IMR-90 (cell line): Measurements from ENCODE around the gene PLXDC2. TPM values are rescaled to one million over a fixed set of nuclear protein-coding genes. Genes with fewer than 3 reads are reported as not detected.
A peak's percentile ranks its signal among the peaks of the same experiment; 100 is the strongest.

ENCODE experiments used
- ATAC-seq: fragments of 200-7000 bp; cut with Tn5 transposase; 2 replicates; pipeline ENCODE4 v1.9.1; 2020; ENCODE audit warnings: low read depth, mild to moderate bottlenecking, moderate library complexity
- BruUV-seq: library from RNA; stranded (reverse); fragments of 400-500 nt; replicated peaks from 2 replicates; lab custom pipeline; 2021; lab: Mats Ljungman, UMichigan
- CTCF ChIA-PET: fragments of 300-600 bp; formaldehyde crosslinking; extraction: SDS; loops from one replicate; lab custom pipeline; 2021; ENCODE audit warnings: antibody characterized with exemption; lab: Yijun Ruan, JAX
- POLR2A ChIA-PET: fragments of 300-600 bp; sonication (Branson Sonifier 250); formaldehyde crosslinking; loops from one replicate; lab custom pipeline; 2022; ENCODE audit warnings: antibody characterized with exemption; ENCODE audit not compliant: unreplicated experiment; lab: Charles Lee
- DNase-seq: peaks from one replicate; pipeline ENCODE4 v3.0.0; 2013
- H2AFZ ChIP-seq: replicated peaks from 2 replicates; pipeline ENCODE3; 2013; ENCODE audit warnings: low read length, mild to moderate bottlenecking; ENCODE audit not compliant: poor library complexity
- H2AK5ac ChIP-seq: 2 replicates; pipeline ENCODE4 v1.6.1; 2013; ENCODE audit warnings: low read depth, low read length, inconsistent platforms
- H2AK9ac ChIP-seq: replicated peaks from 2 replicates; pipeline ENCODE3; 2013; ENCODE audit warnings: mild to moderate bottlenecking, low read depth, low read length, moderate library complexity; ENCODE audit not compliant: poor library complexity
- H2BK120ac ChIP-seq: 2 replicates; pipeline ENCODE4 v1.6.1; 2013; ENCODE audit warnings: low read depth, low read length, inconsistent platforms
- H2BK15ac ChIP-seq: 3 replicates; pipeline ENCODE4 v1.6.1; 2013; ENCODE audit warnings: low read depth, low read length, inconsistent platforms
- H2BK20ac ChIP-seq: 2 replicates; pipeline ENCODE4 v1.6.1; 2013; ENCODE audit warnings: low read depth, mild to moderate bottlenecking, inconsistent platforms, low read length, moderate library complexity
- H2BK5ac ChIP-seq: 2 replicates; pipeline ENCODE4 v1.6.1; 2013; ENCODE audit warnings: mild to moderate bottlenecking, low read depth, low read length, inconsistent platforms; ENCODE audit not compliant: poor library complexity, severe bottlenecking
- H3K14ac ChIP-seq: replicated peaks from 2 replicates; pipeline ENCODE4 v1.6.1; 2013; ENCODE audit warnings: low read depth, low read length, inconsistent platforms
- H3K18ac ChIP-seq: 2 replicates; pipeline ENCODE4 v1.6.1; 2013; ENCODE audit warnings: low read depth, low read length, control low read depth
- H3K23ac ChIP-seq: 2 replicates; pipeline ENCODE4 v1.6.1; 2013; ENCODE audit warnings: low read depth, low read length, inconsistent platforms
- H3K27ac ChIP-seq: 2 replicates; pipeline ENCODE4 v1.5.1; 2013; ENCODE audit warnings: mild to moderate bottlenecking, control low read depth, low read length; ENCODE audit not compliant: insufficient read depth
- H3K27me3 ChIP-seq: 2 replicates; pipeline ENCODE4 v1.6.1; 2013; ENCODE audit warnings: low read length; ENCODE audit not compliant: control insufficient read depth, insufficient read depth
- H3K36me3 ChIP-seq: 2 replicates; pipeline ENCODE4 v1.6.1; 2013; ENCODE audit warnings: low read length, mixed read lengths; ENCODE audit not compliant: control insufficient read depth, insufficient read depth
- H3K4ac ChIP-seq: 2 replicates; pipeline ENCODE4 v1.6.1; 2013; ENCODE audit warnings: low read depth, low read length, inconsistent platforms
- H3K4me1 ChIP-seq: 2 replicates; pipeline ENCODE4 v1.6.1; 2013; ENCODE audit warnings: low read length, mixed read lengths; ENCODE audit not compliant: control insufficient read depth, insufficient read depth
- H3K4me2 ChIP-seq: 2 replicates; pipeline ENCODE4 v1.6.1; 2013; ENCODE audit warnings: low read depth, mild to moderate bottlenecking, control low read depth, low read length, moderate library complexity
- H3K4me3 ChIP-seq: 2 replicates; pipeline ENCODE4 v1.5.1; 2013; ENCODE audit warnings: low read depth, mild to moderate bottlenecking, control low read depth, low read length, moderate library complexity; ENCODE audit not compliant: insufficient read depth
- H3K56ac ChIP-seq: 2 replicates; pipeline ENCODE4 v1.6.1; 2013; ENCODE audit warnings: low read length, inconsistent platforms; ENCODE audit not compliant: insufficient read depth; ENCODE audit errors: extremely low read depth
- H3K79me1 ChIP-seq, 2 experiments: 2 replicates each; pipeline ENCODE4 v1.6.1; 2013; ENCODE audit warnings: low read length in 2 of 2, inconsistent platforms in 1 of 2, low read depth in 1 of 2
- H3K9ac ChIP-seq: 2 replicates; pipeline ENCODE4 v1.6.1; 2013; ENCODE audit warnings: low read depth, low read length, control low read depth
- H3K9me1 ChIP-seq: 2 replicates; pipeline ENCODE4 v1.6.1; 2013; ENCODE audit warnings: low read length, inconsistent platforms; ENCODE audit not compliant: insufficient read depth
- H3K9me3 ChIP-seq: 2 replicates; pipeline ENCODE4 v1.6.1; 2013; ENCODE audit warnings: low read length; ENCODE audit not compliant: control insufficient read depth, insufficient read depth
- H4K20me1 ChIP-seq: 2 replicates; pipeline ENCODE4 v1.6.1; 2013; ENCODE audit warnings: low read length, inconsistent platforms; ENCODE audit not compliant: insufficient read depth
- H4K5ac ChIP-seq: 2 replicates; pipeline ENCODE4 v1.6.1; 2013; ENCODE audit warnings: mild to moderate bottlenecking, low read depth, low read length, control low read depth
- H4K8ac ChIP-seq, 2 experiments: 2 replicates each; pipeline ENCODE4 v1.6.1; 2013; ENCODE audit warnings: low read depth in 2 of 2, low read length in 2 of 2, control low read depth in 1 of 2, inconsistent platforms in 1 of 2
- H4K91ac ChIP-seq: 2 replicates; pipeline ENCODE4 v1.6.1; 2013; ENCODE audit warnings: low read depth, low read length, inconsistent platforms; ENCODE audit not compliant: insufficient read depth
- BHLHE40 ChIP-seq: fragments of 150-350 bp; IDR thresholded peaks from 2 replicates; pipeline ENCODE4 v1.6.1; 2016; ENCODE audit warnings: mild to moderate bottlenecking, low read depth, low read length
- CEBPB ChIP-seq: IDR thresholded peaks from 2 replicates; pipeline ENCODE4 v1.6.1; 2012; ENCODE audit warnings: low read depth, low read length, improper control_type of control experiment
- CHD1 ChIP-seq: IDR thresholded peaks from 2 replicates; pipeline ENCODE4 v1.6.1; 2012; ENCODE audit warnings: low read depth, low read length, improper control_type of control experiment
- POLR2A ChIP-seq: IDR thresholded peaks from 2 replicates; pipeline ENCODE4 v1.6.1; 2012; ENCODE audit warnings: mild to moderate bottlenecking, low read depth, low read length
- RAD21 ChIP-seq: IDR thresholded peaks from 2 replicates; pipeline ENCODE4 v1.6.1; 2012; ENCODE audit warnings: low read length, improper control_type of control experiment
- RCOR1 ChIP-seq: IDR thresholded peaks from 2 replicates; pipeline ENCODE4 v1.6.1; 2012; ENCODE audit warnings: mild to moderate bottlenecking, low read length, improper control_type of control experiment; ENCODE audit not compliant: insufficient replicate concordance
- WGBS, 2 experiments: methylation state at CpG; one replicate each; pipeline versions ENCODE4 v1.1.5 to v1.1.7; 2013; ENCODE audit warnings: missing lambda C conversion rate in 2 of 2; ENCODE audit not compliant: insufficient read length in 1 of 2; ENCODE audit errors: extremely low coverage in 2 of 2; 5-methylcytosine and 5-hydroxymethylcytosine counted together
- dilution Hi-C: fragments of 300-500 bp; cut with HindIII; formaldehyde crosslinking; loops from one replicate; pipeline ENCODE4 v1.14.3; 2018; ENCODE audit warnings: low sequenced_read_pairs; ENCODE audit not compliant: unreplicated experiment
- in situ Hi-C: fragments of 300-500 bp; cut with MboI; formaldehyde crosslinking; loops from 3 replicates; pipeline ENCODE4 v1.14.3; 2019; ENCODE audit warnings: low sequenced_read_pairs, inconsistent platforms, mixed read lengths
- intact Hi-C: fragments of 100-400 bp; cut with micrococcal nuclease; formaldehyde crosslinking; loops from 2 replicates; pipeline ENCODE4 v1.10.0; 2022
- polyA plus RNA-seq, 3 experiments: library from polyadenylated mRNA; depleted of rRNA; stranded (reverse); fragments of >200 nt; gene quantifications; 2 replicates each; pipeline ENCODE4 v1.2.3, GENCODE V29; 2012; ENCODE audit warnings: low replicate concordance in 1 of 3
- total RNA-seq: library from RNA; depleted of rRNA; stranded (reverse); fragments of >200 nt; gene quantifications from 2 replicates; pipeline ENCODE4 v1.2.3, GENCODE V29; 2012
- TF ChIP-seq, protein P1 (sequence below): fragments of 150-350 bp; IDR thresholded peaks from 2 replicates; pipeline ENCODE4 v1.6.1; 2017; ENCODE audit warnings: mild to moderate bottlenecking, antibody characterized with exemption, low read length, low read depth

Gene PLXDC2
- total and polyA plus RNA-seq, 2 of the 4 experiments (the other 2 are of a cell fraction): 3.2 to 6.1 TPM

- ChIA-PET POLR2A (no interaction called here), CTCF (no interaction called here)
- Histone ChIP-seq H2BK15ac (peak overlapping the region; percentile 1; the same call in 1 of the 3 replicates), H3K4me1 (peaks cover 6% of the 10 kb centered on the region; the same call in 1 of the 2 replicates), H2BK5ac (no peak overlapping the region), H3K79me1 (no peaks in the 10 kb centered on the region; a peak in 1 of 4 replicates), H2BK20ac (no peak overlapping the region), H2AK9ac (no peak overlapping the region), H4K5ac (no peak overlapping the region), H4K8ac (no peak overlapping the region), H3K23ac (no peak overlapping the region), H3K27ac (no peak overlapping the region), H3K4me3 (no peak overlapping the region), H3K14ac (no peak overlapping the region), H3K4ac (no peak overlapping the region), H3K36me3 (peaks cover 3% of the 10 kb centered on the region; the same call in 1 of the 2 replicates), H2AK5ac (peak overlapping the region; percentile 61; the same call in 1 of the 2 replicates), H2BK120ac (no peak overlapping the region), H3K56ac (no peak overlapping the region), H3K9me1 (no peaks in the 10 kb centered on the region), H2AFZ (peak overlapping the region; percentile 34), H3K18ac (no peak overlapping the region), H4K20me1 (no peaks in the 10 kb centered on the region), H3K4me2 (no peak overlapping the region), H4K91ac (no peak overlapping the region), H3K9me3 (no peaks in the 10 kb centered on the region), H3K9ac (no peak overlapping the region), H3K27me3 (no peaks in the 10 kb centered on the region)
- in situ Hi-C loops: no loop called here
- BruUV-seq: no TSS peak
- ATAC-seq (no peak), DNase-seq (no peak)
- WGBS, 2 experiments: no CpG with 5 or more reads among the region's 8 CpGs
- dilution Hi-C loops: no loop called here
- intact Hi-C loops: loop anchor here (10.0 kb wide), 2 partner anchors 191 to 371 kb away; partner anchors contain the start of gene PLXDC2
- TF ChIP-seq CEBPB (no peak), CHD1 (no peak), RCOR1 (no peak), POLR2A (no peak), BHLHE40 (no peak), RAD21 (no peak)
- TF ChIP-seq, protein P1, sequence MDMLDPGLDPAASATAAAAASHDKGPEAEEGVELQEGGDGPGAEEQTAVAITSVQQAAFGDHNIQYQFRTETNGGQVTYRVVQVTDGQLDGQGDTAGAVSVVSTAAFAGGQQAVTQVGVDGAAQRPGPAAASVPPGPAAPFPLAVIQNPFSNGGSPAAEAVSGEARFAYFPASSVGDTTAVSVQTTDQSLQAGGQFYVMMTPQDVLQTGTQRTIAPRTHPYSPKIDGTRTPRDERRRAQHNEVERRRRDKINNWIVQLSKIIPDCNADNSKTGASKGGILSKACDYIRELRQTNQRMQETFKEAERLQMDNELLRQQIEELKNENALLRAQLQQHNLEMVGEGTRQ: no peak
Measured at GRCh38 chr10:20005638-20006037, 189.4 kb downstream of the PLXDC2 start.
